Measurements from ENCODE around the gene GLI2. TPM values are rescaled to one million over a fixed set of nuclear protein-coding genes. Genes with fewer than 3 reads are reported as not detected.
A peak's percentile ranks its signal among the peaks of the same experiment; 100 is the strongest.

GLI2 gene
- total RNA-seq, 1 experiment from 2014 or later, result 6.2 TPM

DNA sequence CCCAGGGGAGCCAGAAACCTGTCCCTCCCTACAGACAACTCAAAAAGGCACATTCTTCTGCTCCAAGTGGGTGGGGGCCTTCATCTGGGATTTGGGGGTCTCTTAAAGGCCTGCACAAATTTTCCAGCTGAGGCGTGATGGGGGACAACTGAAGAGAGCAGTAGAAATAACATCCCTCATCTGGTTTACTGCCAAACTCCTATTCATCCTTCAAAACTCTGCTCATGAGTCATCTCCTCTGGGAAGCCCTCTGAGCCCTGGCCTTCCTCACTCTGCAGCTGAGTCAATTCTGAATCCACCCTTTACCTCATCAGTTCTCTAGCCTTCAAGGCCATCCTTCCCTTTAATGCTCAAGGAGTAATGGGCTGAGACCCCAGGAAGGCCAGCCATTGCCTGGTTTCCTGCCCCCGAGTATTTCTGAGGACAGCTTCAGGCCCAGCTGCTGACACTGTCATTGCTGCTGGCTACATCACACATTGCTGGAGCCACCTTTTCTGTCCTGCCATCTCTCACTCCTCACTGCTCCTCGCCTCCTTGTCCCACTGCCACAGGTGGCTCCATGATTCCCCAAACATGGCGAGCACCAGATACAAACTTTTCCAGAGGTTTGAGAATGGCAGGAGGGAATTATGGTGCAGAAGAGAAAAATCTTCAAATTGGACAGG lies 32.2 kb upstream of the GLI2 start:
- in situ Hi-C loops (cut with HindIII; ENCODE audit: low pct_unique_long_range_greater_than_20kb, low sequenced_read_pairs), result no loop called here

GRCh38 chr2:120704696-120705095 lies 31.0 kb upstream of the GLI2 start:
- ChIA-PET POLR2A (no interaction called here), CTCF (no interaction called here)
- Histone ChIP-seq H3K4me3 (ENCODE audit: low read depth in 2 of 2, low read length in 2 of 2) (no peak overlapping the region), H3K27ac (ENCODE audit: low read length) (no peak overlapping the region), H3K27me3 (ENCODE audit: control insufficient read depth, insufficient read depth, low read length) (no peaks in the 10 kb centered on the region), H3K4me1 (ENCODE audit: control insufficient read depth, insufficient read depth, low read length) (peaks cover 8% of the 10 kb centered on the region), H3K9me3 (ENCODE audit: control insufficient read depth, insufficient read depth, low read depth, low read length) (no peaks in the 10 kb centered on the region), H3K36me3 (ENCODE audit: control insufficient read depth, insufficient read depth, low read length) (no peaks in the 10 kb centered on the region)
- in situ Hi-C loops (cut with HindIII; ENCODE audit: low pct_unique_long_range_greater_than_20kb, low sequenced_read_pairs) (no loop called here), intact Hi-C loops (cut with micrococcal nuclease; ENCODE audit: unreplicated experiment) (no loop called here)
- DNase-seq (ENCODE audit: low read depth, low spot score) (no peak), ATAC-seq (no peak)
- TF ChIP-seq REST (IDR thresholded peaks at IDR 0.05; ENCODE audit: insufficient read depth in 1 of 2, low read depth in 2 of 2, low read length in 1 of 2) (no peak), POLR2AphosphoS5 (IDR thresholded peaks at IDR 0.05; ENCODE audit: low read depth, low read length) (no peak), CTCF (IDR thresholded peaks at IDR 0.05) (no peak), SIN3A (IDR thresholded peaks at IDR 0.05; ENCODE audit: borderline replicate concordance, insufficient read depth, low read depth, low read length) (no peak), TCF7L2 (IDR thresholded peaks at IDR 0.05; ENCODE audit: low read depth, low read length) (no peak)
- no TSS peak for BruUV-seq (replicated peaks)

More for the DNA sequence above, 32.2 kb upstream of the GLI2 start:
- Histone ChIP-seq H3K27ac (ENCODE audit: low read length) (no peak overlapping the region), H3K27me3 (ENCODE audit: control insufficient read depth, insufficient read depth, low read length) (no peaks in the 10 kb centered on the region), H3K36me3 (ENCODE audit: control insufficient read depth, insufficient read depth, low read length) (no peaks in the 10 kb centered on the region), H3K4me1 (ENCODE audit: control insufficient read depth, insufficient read depth, low read length) (peaks cover 8% of the 10 kb centered on the region), H3K4me3 (ENCODE audit: low read depth in 2 of 2, low read length in 2 of 2) (no peak overlapping the region), H3K9me3 (ENCODE audit: control insufficient read depth, insufficient read depth, low read depth, low read length) (no peaks in the 10 kb centered on the region)
- ChIA-PET CTCF (no interaction called here), POLR2A (no interaction called here)
- DNase-seq (ENCODE audit: low read depth, low spot score) (peak; percentile 83), ATAC-seq (peak; percentile 95)
- intact Hi-C loops (cut with micrococcal nuclease; ENCODE audit: unreplicated experiment), result no loop called here
- no TSS peak for BruUV-seq (replicated peaks)
- TF ChIP-seq POLR2AphosphoS5 (IDR thresholded peaks at IDR 0.05; ENCODE audit: low read depth, low read length) (no peak), CTCF (IDR thresholded peaks at IDR 0.05) (no peak), SIN3A (IDR thresholded peaks at IDR 0.05; ENCODE audit: borderline replicate concordance, insufficient read depth, low read depth, low read length) (no peak), TCF7L2 (IDR thresholded peaks at IDR 0.05; ENCODE audit: low read depth, low read length) (no peak), REST (IDR thresholded peaks at IDR 0.05; ENCODE audit: insufficient read depth in 1 of 2, low read depth in 2 of 2, low read length in 1 of 2) (no peak)
